BLaER1 treated with 17β-estradiol and CSF1 and Interleukin-3, amounts not matched to agents 10 nM and 100 nM (cell line): ENCODE results near the gene TRIM28.
A peak's percentile ranks its signal among the peaks of the same experiment; 100 is the strongest.
"Not testable (repeated sequence)": the region's sequence is repeated elsewhere in the genome, so short reads cannot be mapped to it uniquely, and the experiment has no call there.

Source experiments
- H3K27ac ChIP-seq, 11 experiments: shearing (Covaris generic); formaldehyde crosslinking; 2 replicates each; pipeline ENCODE4 v1.8.1; 2022
- H3K27me3 ChIP-seq, 11 experiments: shearing (Covaris generic); formaldehyde crosslinking; 2 replicates each; pipeline ENCODE4 v1.8.1; 2022
- H3K36me3 ChIP-seq, 11 experiments: shearing (Covaris generic); formaldehyde crosslinking; 2 replicates each; pipeline ENCODE4 v1.8.1; 2022
- H3K4me1 ChIP-seq, 10 experiments: shearing (Covaris generic); formaldehyde crosslinking; 2 replicates each; pipeline ENCODE4 v1.8.1; 2022
- H3K4me2 ChIP-seq, 11 experiments: shearing (Covaris generic); formaldehyde crosslinking; 2 replicates each; pipeline ENCODE4 v1.8.1; 2022
- H3K4me3 ChIP-seq, 10 experiments: shearing (Covaris generic); formaldehyde crosslinking; 2 replicates each; pipeline ENCODE4 v1.8.1; 2022
- H3K9ac ChIP-seq, 11 experiments: shearing (Covaris generic); formaldehyde crosslinking; 2 replicates each; pipeline ENCODE4 v1.8.1; 2022
- H3K9me3 ChIP-seq, 11 experiments: shearing (Covaris generic); formaldehyde crosslinking; replicated peaks in 1 of 11; 2 replicates each; pipeline ENCODE4 v1.8.1; 2022
- H4K20me1 ChIP-seq, 11 experiments: shearing (Covaris generic); formaldehyde crosslinking; 2 replicates each; pipeline ENCODE4 v1.8.1; 2022
- Cebpa-rat ChIP-seq, 11 experiments: shearing (Covaris generic); IDR thresholded peaks; 2 replicates each; pipeline ENCODE4 v1.8.1; 2022

Gene TRIM28

DNA sequence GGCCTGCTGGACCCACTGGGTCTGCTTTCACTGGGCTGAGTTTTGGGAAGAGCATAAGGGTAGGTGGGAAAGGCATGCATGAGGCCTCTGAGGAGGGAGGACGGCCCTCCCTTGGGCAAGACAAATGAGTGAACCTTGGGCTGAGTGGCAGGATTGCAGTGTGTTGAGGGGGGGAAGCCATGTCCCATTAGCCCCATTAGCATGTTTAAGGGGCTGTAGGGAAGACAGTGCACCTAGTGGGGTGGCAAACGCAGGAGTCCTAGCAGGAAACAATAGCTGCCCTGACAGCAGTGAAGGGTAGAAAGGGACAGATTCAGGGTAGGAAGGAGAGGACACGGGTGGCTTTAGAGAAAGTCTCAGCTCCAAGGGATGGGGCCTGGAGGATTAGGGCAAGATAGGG, 21.2 kb upstream of the TRIM28 start:
- no peaks in the 10 kb centered on the region for H3K27me3 ChIP-seq
- no peak overlapping the region for H3K4me3 ChIP-seq
- H3K36me3 ChIP-seq = no peaks in the 10 kb centered on the region
- peaks cover 18 to 30% (median 19%) of the 10 kb centered on the region in 10 experiments for H3K4me1 ChIP-seq
- H3K9ac ChIP-seq = 0 out of 22 replicates have a peak overlapping the region, but pooled peaks of 1 of the 11 experiments have one; percentile 4
- H3K4me2 ChIP-seq = no peak overlapping the region
- no peak for TF ChIP-seq Cebpa-rat (IDR thresholded peaks at IDR 0.05)
- no peak overlapping the region for H3K27ac ChIP-seq
- peaks cover 4 to 12% (median 10%) of the 10 kb centered on the region in 11 experiments; a peak in 13 of 22 replicates for H4K20me1 ChIP-seq
- H3K9me3 ChIP-seq = no peaks in the 10 kb centered on the region

- no peak overlapping the region for H3K4me3 ChIP-seq
- TF ChIP-seq Cebpa-rat (IDR thresholded peaks at IDR 0.05) = no peak
- H3K4me2 ChIP-seq = no peak overlapping the region
- no peaks in the 10 kb centered on the region for H3K27me3 ChIP-seq
- no peak overlapping the region for H3K27ac ChIP-seq
- H3K4me1 ChIP-seq = no peaks in the 10 kb centered on the region; a peak in 1 of 20 replicates
- no peaks in the 10 kb centered on the region for H3K9me3 ChIP-seq
- no peak overlapping the region; a peak in 1 of 22 replicates for H3K9ac ChIP-seq
- H4K20me1 ChIP-seq = no peaks in the 10 kb centered on the region
- no peaks in the 10 kb centered on the region for H3K36me3 ChIP-seq
Measured at GRCh38 chr19:58529405-58529804, 14.5 kb upstream of the TRIM28 start.

DNA sequence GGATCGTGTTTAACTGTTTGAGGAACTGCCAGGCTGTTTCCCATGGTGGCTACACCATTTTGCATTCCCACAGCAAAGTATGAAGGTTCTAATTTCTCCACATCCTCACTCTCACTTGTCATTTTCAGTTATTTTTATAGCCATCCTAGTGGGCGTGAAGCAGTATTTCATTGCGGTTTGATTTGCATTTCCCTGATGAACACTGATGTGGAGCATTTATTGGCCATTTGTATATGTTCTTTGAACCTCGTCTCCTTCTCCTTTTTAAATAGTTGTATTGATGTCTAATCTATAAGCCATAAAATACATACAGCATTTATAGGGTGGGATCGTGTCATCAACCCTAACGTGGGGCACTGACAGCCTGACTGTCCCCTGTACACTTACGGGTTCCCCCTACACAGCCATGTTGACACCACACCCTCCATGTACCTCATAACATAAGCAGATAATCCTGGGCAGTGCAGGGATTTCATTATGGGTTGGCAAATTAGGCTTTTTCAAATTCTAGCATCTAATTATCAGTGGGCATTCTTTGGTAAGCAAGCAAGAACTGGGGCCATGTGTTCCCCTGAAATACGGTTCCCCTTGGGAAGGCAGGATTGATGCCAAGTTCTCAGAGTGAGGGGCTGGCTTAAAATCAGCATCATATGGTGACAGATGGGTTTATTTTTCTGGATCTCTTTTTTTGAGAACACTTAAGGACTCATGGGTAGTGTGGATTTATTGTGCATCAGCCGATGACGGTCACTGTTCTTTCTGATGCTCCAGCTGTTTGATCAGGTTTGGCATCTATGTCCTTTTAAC, 12.6 kb upstream of the TRIM28 start:
- no peaks in the 10 kb centered on the region for H3K27me3 ChIP-seq
- H3K4me2 ChIP-seq = no peak overlapping the region
- no peaks in the 10 kb centered on the region for H3K9me3 ChIP-seq

DNA sequence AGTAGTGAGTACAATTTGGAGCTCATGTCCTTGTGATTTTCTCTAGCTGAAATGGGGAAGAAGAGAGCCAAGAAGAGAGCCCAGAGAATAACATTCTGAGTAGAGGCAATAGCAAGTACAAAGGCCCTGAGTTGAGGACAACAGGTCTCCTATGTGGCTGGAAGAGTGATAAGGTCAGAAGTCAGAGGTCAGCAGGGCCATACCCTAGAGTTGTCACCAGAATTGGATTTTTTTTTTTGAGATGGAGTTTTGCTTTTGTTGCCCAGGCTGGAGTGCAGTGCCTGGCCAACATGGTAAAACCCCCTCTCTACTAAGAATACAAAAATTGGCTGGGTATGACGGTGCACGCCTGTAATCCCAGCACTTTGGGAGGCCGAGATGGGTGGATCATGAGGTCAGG, 8.0 kb upstream of the TRIM28 start:
- H3K27me3 ChIP-seq = no peaks in the 10 kb centered on the region

More for the DNA sequence above, 12.6 kb upstream of the TRIM28 start:
- Histone ChIP-seq H3K9ac (no peak overlapping the region), H4K20me1 (no peaks in the 10 kb centered on the region), H3K4me3 (no peak overlapping the region), H3K27ac (no peak overlapping the region), H3K36me3 (no peaks in the 10 kb centered on the region), H3K4me1 (no peaks in the 10 kb centered on the region; a peak in 1 of 20 replicates)
- no peak for TF ChIP-seq Cebpa-rat (IDR thresholded peaks at IDR 0.05)

GRCh38 chr19:58536852-58537798, 6.7 kb upstream of the TRIM28 start:
- Histone ChIP-seq H3K36me3 (no peaks in the 10 kb centered on the region), H3K4me2 (peak overlapping the region; percentile 81 to 99 (median 96)), H3K9ac (peak overlapping the region in 9 of 11 experiments; percentile 71 to 88 (median 83); a peak in 13 of 22 replicates), H3K4me1 (peaks cover 16 to 32% (median 25%) of the 10 kb centered on the region in 10 experiments), H3K4me3 (peak overlapping the region in 2 of 10 experiments; percentile 54 to 59; a peak in 2 of 20 replicates), H4K20me1 (no peaks in the 10 kb centered on the region), H3K27me3 (no peaks in the 10 kb centered on the region), H3K9me3 (no peaks in the 10 kb centered on the region), H3K27ac (peak overlapping the region in 9 of 11 experiments; percentile 78 to 97 (median 91); a peak in 17 of 22 replicates)
- no peak for TF ChIP-seq Cebpa-rat (IDR thresholded peaks at IDR 0.05)

More for the DNA sequence above, 8.0 kb upstream of the TRIM28 start:
- H3K4me3 ChIP-seq = no peak overlapping the region
- peaks cover 16 to 32% (median 25%) of the 10 kb centered on the region in 10 experiments for H3K4me1 ChIP-seq
- no peak for TF ChIP-seq Cebpa-rat (IDR thresholded peaks at IDR 0.05)
- H3K27ac ChIP-seq = no peak overlapping the region
- no peaks in the 10 kb centered on the region for H3K36me3 ChIP-seq
- no peak overlapping the region for H3K4me2 ChIP-seq
- no peak overlapping the region for H3K9ac ChIP-seq
- H4K20me1 ChIP-seq = no peaks in the 10 kb centered on the region
- H3K9me3 ChIP-seq = no peaks in the 10 kb centered on the region

- TF ChIP-seq Cebpa-rat (IDR thresholded peaks at IDR 0.05) = no peak
- peak overlapping the region; percentile 81 to 99 (median 96) for H3K4me2 ChIP-seq
Measured at GRCh38 chr19:58538257-58539168, 5.4 kb upstream of the TRIM28 start.

GRCh38 chr19:58539169-58539559, 4.7 kb upstream of the TRIM28 start:
- H3K9me3 ChIP-seq, H3K27me3 ChIP-seq, H3K36me3 ChIP-seq, H4K20me1 ChIP-seq: not testable (repeated sequence)
- H3K4me1 ChIP-seq = peaks cover 24 to 46% (median 36%) of the 10 kb centered on the region in 10 experiments
- peak overlapping the region in 9 of 11 experiments; percentile 74 to 88 (median 83); a peak in 19 of 22 replicates for H3K9ac ChIP-seq
- peak overlapping the region in 9 of 11 experiments; percentile 81 to 99 (median 96); a peak in 16 of 22 replicates for H3K4me2 ChIP-seq
- peak overlapping the region in 9 of 11 experiments; percentile 78 to 97 (median 91); a peak in 18 of 22 replicates for H3K27ac ChIP-seq
- H3K4me3 ChIP-seq = peak overlapping the region in 1 of 10 experiments; percentile 50; a peak in 1 of 20 replicates

More at GRCh38 chr19:58538257-58539168, 5.4 kb upstream of the TRIM28 start:
- Histone ChIP-seq H3K27me3 (no peaks in the 10 kb centered on the region), H3K4me3 (peak overlapping the region; percentile 50 to 70 (median 57)), H3K27ac (peak overlapping the region; percentile 60 to 97 (median 90)), H4K20me1 (no peaks in the 10 kb centered on the region), H3K9ac (peak overlapping the region; percentile 71 to 88 (median 83)), H3K9me3 (no peaks in the 10 kb centered on the region), H3K36me3 (no peaks in the 10 kb centered on the region), H3K4me1 (peaks cover 22 to 45% (median 34%) of the 10 kb centered on the region in 10 experiments)

- Histone ChIP-seq H3K4me3 (peak overlapping the region in 6 of 10 experiments; percentile 59 to 100 (median 94); a peak in 7 of 20 replicates), H3K9ac (peak overlapping the region in 10 of 11 experiments; percentile 89 to 98 (median 96); a peak in 14 of 22 replicates), H3K27ac (peak overlapping the region; percentile 88 to 99 (median 96); a peak in 18 of 22 replicates), H3K4me2 (peak overlapping the region; percentile 77 to 94 (median 81)), H3K36me3 (peaks cover 16 to 31% (median 28%) of the 10 kb centered on the region in 11 experiments), H4K20me1 (peaks cover 32 to 35% (median 34%) of the 10 kb centered on the region in 11 experiments), H3K4me1 (peaks cover 35 to 59% (median 50%) of the 10 kb centered on the region in 10 experiments)
- H3K27me3 ChIP-seq, H3K9me3 ChIP-seq: not testable (repeated sequence)
Measured at GRCh38 chr19:58542641-58543372, 1.1 kb upstream of the TRIM28 start.
